GM04503 (cell line): Measurements from ENCODE around the gene CARM1.
A peak's percentile ranks its signal among the peaks of the same experiment; 100 is the strongest.
"Not testable (repeated sequence)": the region's sequence is repeated elsewhere in the genome, so short reads cannot be mapped to it uniquely, and the experiment has no call there.

Source experiments
- DNase-seq: peaks from one replicate; pipeline ENCODE4 v3.0.0-alpha.2; 2012; ENCODE audit warnings: low read depth

CARM1 gene

GRCh38 chr19:10870955-10871603, at the start of gene CARM1:
CARM1 (plus strand) TSS chr19:10871553; CDS start chr19:10871703, 150 bp downstream.
- peak; percentile 72 for DNase-seq

DNA sequence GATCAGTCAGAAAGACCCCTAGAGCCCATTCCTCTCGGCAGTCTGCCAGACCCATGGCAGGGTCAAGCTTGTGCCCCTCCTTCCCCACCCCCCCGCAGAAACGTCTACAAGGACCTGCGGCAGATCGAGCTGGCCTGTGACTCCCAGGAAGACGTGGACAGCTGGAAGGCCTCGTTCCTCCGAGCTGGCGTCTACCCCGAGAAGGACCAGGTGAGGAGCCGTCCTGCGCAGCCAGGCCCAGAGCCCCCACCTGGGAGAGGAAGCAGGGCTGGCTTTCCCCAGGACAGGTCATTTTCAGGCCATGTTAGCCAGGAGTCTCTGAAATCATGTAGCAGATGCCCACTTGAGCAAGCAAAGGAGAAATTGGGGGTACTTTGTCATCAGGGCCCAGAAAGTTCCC, 47.7 kb upstream of the CARM1 start:
- DNase-seq, result no peak

- DNase-seq, result no peak
Measured at GRCh38 chr19:10826231-10826630, 45.1 kb upstream of the CARM1 start.

- DNase-seq, result no peak
Measured at GRCh38 chr19:10826846-10827245, 44.5 kb upstream of the CARM1 start.

GRCh38 chr19:10828981-10829821, 42.2 kb upstream of the CARM1 start:
- no peak for DNase-seq

GRCh38 chr19:10829967-10830366, 41.4 kb upstream of the CARM1 start:
- no peak for DNase-seq

DNA sequence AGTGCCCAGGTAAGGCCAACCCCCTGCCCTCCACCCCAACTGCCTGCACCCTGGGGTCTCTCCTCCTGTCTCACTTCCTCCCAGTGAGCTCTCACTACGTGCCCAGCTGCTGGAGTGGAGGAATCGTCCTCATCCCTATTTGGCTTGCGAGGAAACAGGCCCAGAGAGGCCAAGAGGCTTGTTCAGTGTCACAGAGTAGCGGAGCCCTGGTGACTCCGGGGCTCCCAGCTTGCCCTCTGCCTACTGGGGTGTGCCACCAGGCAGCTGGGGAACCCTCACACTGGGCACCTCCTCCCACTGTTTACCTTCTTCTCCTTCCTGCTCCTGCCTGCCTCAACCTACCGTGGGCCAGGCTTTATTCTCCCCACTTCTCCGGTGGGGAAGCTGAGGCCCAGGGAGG, 41.0 kb upstream of the CARM1 start:
- DNase-seq, result no peak

DNA sequence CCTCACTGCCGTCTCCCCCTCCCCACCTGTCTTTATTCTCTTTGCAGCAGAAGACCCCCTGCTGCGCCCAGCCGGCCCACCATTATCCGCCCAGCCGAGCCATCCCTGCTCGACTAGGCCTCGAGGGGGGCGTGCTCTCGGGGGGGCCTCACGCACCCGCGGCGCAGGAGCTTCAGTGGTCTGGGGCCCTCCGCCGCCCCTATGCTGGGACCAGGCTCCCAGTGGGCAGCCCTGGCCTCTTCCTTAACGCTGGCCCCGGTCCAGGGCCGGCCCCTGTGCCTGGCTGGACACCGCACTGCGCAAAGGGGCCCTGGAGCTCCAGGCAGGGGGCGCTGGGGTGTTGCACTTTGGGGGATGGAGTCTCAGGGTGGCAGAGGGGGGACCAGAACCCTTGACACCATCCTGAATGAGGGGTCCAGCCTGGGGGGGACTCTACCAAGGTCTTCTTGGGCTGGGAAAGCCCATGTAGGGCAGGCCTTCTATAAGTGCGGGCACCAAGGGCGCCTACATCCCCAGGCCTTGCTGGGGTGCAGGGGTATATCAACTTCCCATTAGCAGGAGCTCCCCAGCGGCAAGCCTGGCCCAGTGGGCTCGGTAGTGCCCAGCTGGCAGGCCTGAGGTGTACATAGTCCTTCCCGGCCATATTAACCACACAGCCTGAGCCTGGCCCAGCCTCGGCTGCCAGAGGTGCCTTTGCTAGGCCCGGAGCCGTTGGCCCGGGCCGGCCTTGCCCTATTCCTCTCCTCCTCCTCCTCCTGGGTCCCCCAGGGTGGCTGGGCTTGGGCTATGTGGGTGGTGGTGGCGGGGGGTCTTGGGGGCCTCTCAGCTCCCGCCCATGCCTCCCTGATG, 40.2 kb upstream of the CARM1 start:
- DNase-seq, result no peak

DNA sequence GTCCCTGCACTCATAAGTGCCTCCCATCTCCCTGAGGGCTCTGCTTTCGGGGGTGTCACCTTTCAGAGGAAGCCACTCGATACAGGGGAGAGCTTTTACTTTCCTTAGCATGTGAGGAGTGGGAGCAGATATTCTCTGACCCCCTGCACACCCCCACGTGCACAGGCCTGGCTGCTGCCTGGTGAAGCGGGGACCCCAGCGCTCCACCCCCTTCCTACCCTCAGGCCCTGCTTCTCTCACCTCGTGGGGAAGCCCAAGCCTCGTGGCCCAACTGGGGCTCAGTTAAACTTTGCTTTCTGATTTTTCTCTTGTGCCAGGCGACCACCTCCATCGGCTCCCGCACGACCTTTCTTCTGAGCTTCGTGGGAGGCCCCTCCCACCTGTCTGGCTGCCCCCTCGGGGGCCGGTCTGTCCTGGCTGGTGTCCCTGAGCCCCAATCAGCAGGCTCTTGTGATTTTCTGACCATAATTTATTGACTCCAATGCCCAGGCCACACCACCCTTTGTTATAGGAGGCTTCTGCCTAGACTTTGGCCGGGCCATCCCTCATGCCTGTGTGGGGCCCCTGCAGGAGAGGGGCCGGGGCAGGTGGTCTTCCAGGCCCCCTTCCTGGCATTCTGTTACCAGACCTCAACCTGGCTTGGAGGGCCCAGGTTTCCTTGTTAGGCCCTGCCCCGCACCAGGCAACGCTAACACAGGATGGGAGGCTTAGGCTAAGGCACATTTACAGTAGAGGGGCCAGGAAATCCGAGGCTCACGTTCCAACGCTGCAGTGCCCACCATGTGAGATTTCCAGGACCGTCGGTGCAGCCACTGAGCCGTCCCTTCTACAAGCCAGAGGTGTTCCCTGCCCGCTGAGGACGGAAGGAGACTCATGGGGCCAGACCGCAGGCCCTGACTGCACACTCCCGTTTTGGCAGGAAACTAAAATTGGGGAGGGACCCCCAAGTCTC, 39.1 kb upstream of the CARM1 start:
- no peak for DNase-seq

DNA sequence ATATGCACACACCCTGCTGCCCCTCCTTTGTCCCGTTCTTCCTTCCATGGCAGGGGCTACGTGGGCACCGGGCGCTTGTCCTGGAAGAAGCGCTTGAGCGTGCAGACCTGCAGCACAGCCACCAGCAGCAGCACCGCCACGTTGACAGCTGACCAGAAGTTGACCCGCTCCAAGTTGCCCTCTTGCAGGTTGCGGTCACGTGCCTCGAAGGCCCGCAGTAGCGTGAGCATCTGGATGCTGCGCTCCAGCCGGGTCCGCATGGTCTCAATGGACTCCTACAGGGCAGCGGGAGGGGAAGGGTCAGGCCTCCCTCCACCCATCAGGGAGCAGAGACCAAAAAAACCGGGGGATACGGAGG, 38.4 kb upstream of the CARM1 start:
- DNase-seq, result no peak

- no peak for DNase-seq
Measured at GRCh38 chr19:10835089-10835753, 36.1 kb upstream of the CARM1 start.

GRCh38 chr19:10835754-10836478, 35.4 kb upstream of the CARM1 start, which contains the start of gene TMED1:
TMED1 (minus strand) TSS chr19:10836212; CDS start chr19:10836191, 21 bp downstream.
- DNase-seq, result peak; percentile 91

DNA sequence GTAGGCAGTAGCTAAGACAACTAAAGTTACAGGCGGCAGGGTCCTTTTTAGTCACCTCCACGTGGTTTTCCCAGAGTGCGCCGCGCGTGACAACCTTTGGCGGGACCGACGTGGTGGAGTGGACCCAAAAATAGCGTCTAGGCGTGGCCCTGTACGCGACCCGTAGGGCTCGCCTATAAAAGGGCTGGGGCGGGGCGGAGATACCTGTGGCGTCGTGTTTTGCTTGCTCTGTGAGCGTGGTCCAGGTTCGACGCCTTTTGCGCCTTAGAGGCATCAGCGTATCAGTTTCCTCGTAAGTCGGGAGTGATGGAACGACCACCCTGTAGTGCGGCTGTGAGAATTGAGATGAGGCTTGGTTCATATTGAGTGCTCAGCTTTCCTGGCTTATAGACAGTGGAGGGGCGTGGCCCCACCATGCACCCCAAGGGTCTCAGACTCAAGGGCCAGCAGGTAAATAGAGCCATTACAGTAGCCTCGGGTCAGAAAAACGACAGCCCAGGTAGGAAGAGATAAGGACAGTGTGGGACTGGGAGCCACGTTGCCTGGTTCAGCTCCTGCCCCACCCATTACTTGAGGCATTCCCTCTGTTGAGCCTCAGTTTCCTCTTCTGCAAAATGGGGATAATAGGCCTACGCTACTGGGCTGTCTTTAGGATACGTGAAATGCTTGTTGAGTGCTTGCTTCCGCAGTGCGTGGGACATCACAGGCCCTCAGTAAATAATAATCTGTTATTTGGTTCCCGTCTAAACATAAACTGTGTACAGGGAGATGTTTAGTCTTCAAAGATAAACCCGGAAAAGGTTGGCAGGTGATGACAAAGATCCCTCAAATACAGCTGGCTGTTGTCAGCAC, 34.6 kb upstream of the CARM1 start:
- DNase-seq, result peak; percentile 55

GRCh38 chr19:10837649-10838048, 33.7 kb upstream of the CARM1 start:
- not testable (repeated sequence) for DNase-seq

DNA sequence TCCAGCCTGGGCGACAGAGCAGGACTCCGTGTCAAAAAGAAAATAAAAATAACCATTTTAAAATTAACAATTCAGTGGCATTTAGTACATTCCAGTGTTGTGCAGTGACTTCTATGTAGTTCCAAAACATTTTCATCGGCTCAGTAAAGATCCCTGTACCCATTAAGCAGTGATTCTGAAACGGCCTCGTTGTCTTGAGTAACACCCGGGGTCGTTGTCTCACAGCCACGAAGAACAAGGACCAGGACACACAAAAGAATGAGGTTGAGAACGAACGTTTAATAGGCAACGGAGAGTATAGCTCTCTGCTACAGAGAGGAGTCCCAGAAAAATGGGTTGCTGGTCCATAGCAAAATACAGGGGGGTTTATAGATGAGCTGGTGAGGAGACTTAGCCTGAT, 33.0 kb upstream of the CARM1 start:
- no peak for DNase-seq

DNA sequence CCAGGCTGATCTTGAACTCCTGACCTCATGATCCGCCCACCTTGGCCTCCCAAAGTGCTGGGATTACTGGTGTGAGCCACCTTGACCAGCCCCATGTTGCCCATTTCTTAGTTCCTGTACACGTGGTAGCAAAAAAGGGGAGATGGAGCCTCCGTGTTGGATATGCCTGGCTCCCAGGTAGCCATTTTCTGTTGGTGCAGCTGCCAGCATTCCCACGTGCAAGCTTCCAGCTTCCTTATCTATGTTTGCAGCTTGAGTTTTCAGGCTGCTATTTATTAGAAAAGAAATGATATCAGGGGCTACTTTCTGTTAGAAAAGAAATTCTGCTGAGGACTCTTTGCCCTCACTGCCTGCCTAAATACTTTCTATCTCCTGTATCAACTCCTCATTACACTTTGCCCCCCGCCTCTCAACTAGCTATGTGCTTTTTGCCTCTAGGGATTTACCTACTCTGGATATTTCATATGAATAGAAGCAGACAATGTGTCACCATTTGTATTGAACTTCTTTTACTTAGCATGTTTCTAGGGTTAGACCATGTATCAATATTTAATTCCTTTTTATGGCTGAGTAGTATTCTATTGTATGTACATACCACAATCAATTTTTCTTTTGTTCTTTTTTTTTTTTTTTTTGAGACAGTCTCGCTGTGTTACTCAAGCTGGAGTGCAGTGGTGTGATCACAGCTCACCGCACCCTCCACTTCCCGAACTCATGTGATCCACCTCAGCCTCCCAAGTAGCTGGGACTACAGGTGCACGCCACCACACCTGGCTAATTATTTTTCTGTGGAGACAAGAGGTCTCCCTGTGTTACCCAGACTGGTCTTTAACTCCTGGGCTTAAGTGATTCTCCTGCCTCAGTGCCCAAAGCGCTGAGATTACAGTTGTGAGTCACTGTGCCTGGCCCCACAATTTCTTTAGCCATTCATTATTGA, 32.0 kb upstream of the CARM1 start:
- no peak for DNase-seq

- DNase-seq, result no peak
Measured at GRCh38 chr19:10842788-10843187, 28.6 kb upstream of the CARM1 start.
